ENCODE measurements around the gene VAMP3. TPM values are rescaled to one million over a fixed set of nuclear protein-coding genes. Genes with fewer than 3 reads are reported as not detected.

Gene VAMP3
- total and polyA plus RNA-seq, 9 of the 15 experiments (the other 6 are each of a cell fraction or from before 2014, with no cell fraction given), result 27.1 to 71.3 (median 47.5) TPM

- TF ChIP-seq TEAD1 (CRISPR knock-in tag; IDR thresholded peaks at IDR 0.05), result peak in 1 of 2 experiments; percentile 25; a peak in 1 of 4 replicates
- TF ChIP-seq GTF2E2 (tag; IDR thresholded peaks at IDR 0.05), result 0 out of 2 replicates have a peak, but pooled peaks have one; percentile 54
- TF ChIP-seq TGIF2 (CRISPR knock-in tag; IDR thresholded peaks at IDR 0.05), result peak; percentile 60; the same call in 1 of the 2 replicates
- TF ChIP-seq ZNF212 (CRISPR knock-in tag; IDR thresholded peaks at IDR 0.05), result no peak
- peak; percentile 43; the same call in 1 of the 2 replicates for TF ChIP-seq E2F1 (CRISPR knock-in tag; IDR thresholded peaks at IDR 0.05)
- TF ChIP-seq BRCA1 (IDR thresholded peaks at IDR 0.05), result no peak
- TF ChIP-seq BRCA1 (CRISPR knock-in tag; IDR thresholded peaks at IDR 0.05), result 0 out of 2 replicates have a peak, but pooled peaks have one; percentile 40
- TF ChIP-seq ZNF395 (CRISPR knock-in tag; IDR thresholded peaks at IDR 0.05), result 0 out of 2 replicates have a peak, but pooled peaks have one; percentile 26
- TF ChIP-seq CBX3 (IDR thresholded peaks at IDR 0.05; ENCODE audit: borderline replicate concordance in 1 of 2, low read length in 2 of 2), result 0 out of 3 replicates have a peak, but pooled peaks of 1 of the 2 experiments have one; percentile 9
- TF ChIP-seq ZNF668 (CRISPR knock-in tag; IDR thresholded peaks at IDR 0.05), result no peak
- peak; percentile 12; the same call in 1 of the 2 replicates for TF ChIP-seq ETV5 (CRISPR knock-in tag; IDR thresholded peaks at IDR 0.05; ENCODE audit: low read depth)
- TF ChIP-seq SMARCC2 (IDR thresholded peaks at IDR 0.05; ENCODE audit: low read depth), result no peak
- TF ChIP-seq ZEB2 (IDR thresholded peaks at IDR 0.05), result no peak
- TF ChIP-seq ZFX (CRISPR knock-in tag; IDR thresholded peaks at IDR 0.05), result peak; percentile 85
- TF ChIP-seq NR2C1 (IDR thresholded peaks at IDR 0.05), result peak; percentile 48; the same call in 1 of the 2 replicates
- peak; percentile 33; the same call in 1 of the 2 replicates for TF ChIP-seq NR2C1 (tag; IDR thresholded peaks at IDR 0.05)
- TF ChIP-seq ZNF589 (CRISPR knock-in tag; IDR thresholded peaks at IDR 0.05; ENCODE audit: low read depth), result no peak
- TF ChIP-seq ELF1 (tag; IDR thresholded peaks at IDR 0.05), result peak; percentile 82
- peak; percentile 82 for TF ChIP-seq POLR2A (conservative IDR thresholded peaks at IDR 0.05)
- TF ChIP-seq MTA1 (IDR thresholded peaks at IDR 0.05; ENCODE audit: borderline replicate concordance), result peak; percentile 97
- TF ChIP-seq ZNF639 (CRISPR knock-in tag; conservative IDR thresholded peaks at IDR 0.05 in 1 of 2, IDR thresholded peaks at IDR 0.05 in 1 of 2), result peak in 1 of 2 experiments; percentile 64; a peak in 1 of 4 replicates
- peak; percentile 77; the same call in 1 of the 2 replicates for TF ChIP-seq CC2D1A (IDR thresholded peaks at IDR 0.05)
- TF ChIP-seq GATAD2A (IDR thresholded peaks at IDR 0.05), result 0 out of 2 replicates have a peak, but pooled peaks have one; percentile 10
- no peak for TF ChIP-seq RFX1 (IDR thresholded peaks at IDR 0.05)
These were observed at the start of gene VAMP3 (continued) for GRCh38 chr1:7770997-7771822.
